GM11168 (cell line): ENCODE data around the gene MPPED2.

Experiments
- in situ Hi-C: fragments of 300-500 bp; cut with MboI; formaldehyde crosslinking; loops from one replicate; pipeline ENCODE4 v1.12.0; 2022; ENCODE audit warnings: low sequenced_read_pairs; ENCODE audit not compliant: unreplicated experiment

MPPED2 gene

GRCh38 chr11:30538251-30538650, 47.9 kb downstream of the MPPED2 start:
- in situ Hi-C loops, result no loop called here

- in situ Hi-C loops, result no loop called here
Observed at GRCh38 chr11:30535818-30536217, 50.3 kb downstream of the MPPED2 start.

GRCh38 chr11:30533445-30533947, 52.7 kb downstream of the MPPED2 start:
- in situ Hi-C loops, result no loop called here

- in situ Hi-C loops, result no loop called here
Observed at GRCh38 chr11:30527566-30527965, 58.6 kb downstream of the MPPED2 start.

GRCh38 chr11:30526558-30526957, 59.6 kb downstream of the MPPED2 start:
- in situ Hi-C loops, result no loop called here

GRCh38 chr11:30522536-30523243, 63.5 kb downstream of the MPPED2 start:
- in situ Hi-C loops, result no loop called here

GRCh38 chr11:30521297-30522071, 64.7 kb downstream of the MPPED2 start:
- in situ Hi-C loops, result no loop called here

- in situ Hi-C loops, result no loop called here
Observed at GRCh38 chr11:30513087-30513486, 73.1 kb downstream of the MPPED2 start.

GRCh38 chr11:30511408-30511807, 74.7 kb downstream of the MPPED2 start:
- in situ Hi-C loops, result no loop called here

- in situ Hi-C loops, result no loop called here
Observed at GRCh38 chr11:30510750-30511149, 75.4 kb downstream of the MPPED2 start.

- in situ Hi-C loops, result no loop called here
Observed at GRCh38 chr11:30509364-30509763, 76.8 kb downstream of the MPPED2 start.

- in situ Hi-C loops, result no loop called here
Observed at GRCh38 chr11:30508594-30508993, 77.6 kb downstream of the MPPED2 start.

GRCh38 chr11:30505603-30506002, 80.5 kb downstream of the MPPED2 start:
- in situ Hi-C loops, result no loop called here

- in situ Hi-C loops, result no loop called here
Observed at GRCh38 chr11:30504468-30504867, 81.7 kb downstream of the MPPED2 start.

GRCh38 chr11:30503156-30503555, 83.0 kb downstream of the MPPED2 start:
- in situ Hi-C loops, result no loop called here

GRCh38 chr11:30502305-30502704, 83.8 kb downstream of the MPPED2 start:
- in situ Hi-C loops, result no loop called here

GRCh38 chr11:30501744-30502143, 84.4 kb downstream of the MPPED2 start:
- in situ Hi-C loops, result no loop called here

- in situ Hi-C loops, result no loop called here
Observed at GRCh38 chr11:30499940-30500339, 86.2 kb downstream of the MPPED2 start.

- in situ Hi-C loops, result no loop called here
Observed at GRCh38 chr11:30497600-30497999, 88.6 kb downstream of the MPPED2 start.

GRCh38 chr11:30496935-30497334, 89.2 kb downstream of the MPPED2 start:
- in situ Hi-C loops, result no loop called here

- in situ Hi-C loops, result no loop called here
Observed at GRCh38 chr11:30495437-30495836, 90.7 kb downstream of the MPPED2 start.

GRCh38 chr11:30489511-30489910, 96.6 kb downstream of the MPPED2 start:
- in situ Hi-C loops, result no loop called here
